SW480 (cell line): ENCODE results near the gene GPRC5C.
"Not testable (repeated sequence)": the region's sequence is repeated elsewhere in the genome, so short reads cannot be mapped to it uniquely, and the experiment has no call there.

Experiments
- DNase-seq: peaks from one replicate; pipeline ENCODE4 v3.0.0-alpha.2; 2016; ENCODE audit warnings: low spot score

The GPRC5C gene

GRCh38 chr17:74405311-74405710, 26.6 kb upstream of the GPRC5C start:
- DNase-seq: not testable (repeated sequence)

- DNase-seq: peak; percentile 19
Measured at GRCh38 chr17:74407384-74407783, 24.5 kb upstream of the GPRC5C start.

DNA sequence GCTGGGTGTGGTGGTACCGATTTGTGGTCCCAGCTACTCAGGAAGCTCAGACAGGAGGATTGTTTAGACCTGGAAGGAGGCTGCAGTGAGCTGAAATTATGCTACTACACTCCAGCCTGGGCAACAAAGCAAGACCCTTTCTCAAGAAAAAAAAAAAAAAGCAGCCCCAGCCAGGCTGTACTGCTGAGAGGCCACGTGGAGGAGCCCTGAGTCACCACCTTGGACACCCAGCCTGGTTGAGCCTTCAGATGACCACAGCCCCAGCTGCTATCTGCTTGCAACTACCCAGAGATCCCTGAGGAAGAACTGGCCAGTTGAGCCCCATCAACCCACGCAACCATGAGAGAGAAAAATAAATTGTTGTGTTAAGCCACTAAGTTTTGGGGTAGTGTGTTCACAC, 23.6 kb upstream of the GPRC5C start:
- DNase-seq: peak; percentile 72

DNA sequence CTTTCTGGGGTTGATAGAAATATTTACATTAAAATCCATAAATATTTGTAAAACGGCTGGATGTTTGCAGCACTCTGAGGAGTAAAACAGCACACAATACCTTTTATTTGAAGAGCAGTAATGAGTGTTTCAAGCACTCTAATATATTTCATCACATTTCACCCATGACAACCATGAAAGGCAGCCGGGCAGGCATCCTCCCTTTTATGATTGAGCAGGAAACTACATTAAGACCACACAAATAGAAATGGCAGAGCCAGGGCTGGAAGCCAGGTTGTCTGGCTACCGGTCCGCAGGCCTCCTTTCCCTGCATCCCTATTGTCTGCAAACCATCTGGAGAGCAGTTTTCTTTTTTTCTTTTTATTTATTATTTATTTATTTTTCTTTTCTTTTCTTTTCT, 23.1 kb upstream of the GPRC5C start:
- no peak for DNase-seq

GRCh38 chr17:74410001-74410443, 21.9 kb upstream of the GPRC5C start:
- peak; percentile 50 for DNase-seq

- no peak for DNase-seq
Measured at GRCh38 chr17:74412581-74412980, 19.3 kb upstream of the GPRC5C start.

DNA sequence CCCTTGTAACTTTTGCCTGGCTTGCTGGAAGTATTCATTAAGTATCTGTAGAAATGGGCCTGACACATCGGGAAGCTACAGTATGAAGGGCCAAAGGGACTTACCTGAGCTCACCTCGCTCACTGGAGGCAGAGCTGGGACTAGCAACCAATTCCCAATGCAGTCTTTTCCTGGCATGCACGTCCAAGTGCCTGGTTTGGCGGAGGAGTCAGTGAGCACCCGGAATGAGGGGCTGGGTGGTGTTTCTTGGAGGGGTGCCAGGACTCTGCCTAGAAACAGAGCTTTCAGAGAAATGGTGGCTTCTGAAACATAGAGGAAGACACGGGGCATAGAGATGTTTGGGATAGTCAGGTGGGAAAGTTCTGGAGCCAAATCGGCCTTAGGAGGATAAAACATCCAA, 18.4 kb upstream of the GPRC5C start:
- no peak for DNase-seq

- no peak for DNase-seq
Measured at GRCh38 chr17:74414510-74414909, 17.4 kb upstream of the GPRC5C start.

DNA sequence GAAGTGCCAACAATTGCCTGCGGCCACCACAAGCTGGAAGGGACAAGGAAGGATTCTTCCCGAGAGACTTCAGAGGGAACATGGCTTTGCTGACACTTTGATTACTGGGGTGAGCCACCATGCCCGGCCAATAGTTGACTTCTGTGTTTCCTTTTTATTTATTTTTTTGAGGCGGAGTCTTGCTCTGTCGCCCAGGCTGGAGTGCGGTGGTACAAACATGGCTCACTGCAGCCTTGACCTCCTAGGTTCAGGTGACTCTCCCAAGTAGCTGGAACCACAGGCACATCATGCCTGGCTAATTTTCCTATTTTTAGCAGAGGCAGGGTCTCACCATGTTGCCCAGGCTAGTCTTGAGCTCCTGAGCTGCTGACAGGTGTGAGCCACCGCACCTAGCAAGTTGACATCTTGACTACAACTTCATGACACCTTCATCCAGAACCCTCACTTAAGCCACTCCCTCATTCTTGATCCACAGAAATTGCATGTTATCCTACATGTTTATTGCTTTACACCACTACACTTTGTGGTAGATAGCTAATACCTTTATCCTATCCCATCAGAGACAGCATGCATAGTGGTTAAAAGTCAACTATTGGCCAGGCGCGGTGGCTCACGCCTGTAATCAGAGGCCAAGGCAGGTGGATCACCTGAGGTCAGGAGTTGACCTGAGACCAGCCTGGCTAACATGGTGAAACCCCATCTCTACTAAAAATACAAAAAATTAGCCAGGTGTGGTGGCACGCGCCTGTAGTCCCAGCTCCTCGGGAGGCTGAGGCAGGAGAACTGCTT, 16.1 kb upstream of the GPRC5C start:
- DNase-seq: peak; percentile 46

DNA sequence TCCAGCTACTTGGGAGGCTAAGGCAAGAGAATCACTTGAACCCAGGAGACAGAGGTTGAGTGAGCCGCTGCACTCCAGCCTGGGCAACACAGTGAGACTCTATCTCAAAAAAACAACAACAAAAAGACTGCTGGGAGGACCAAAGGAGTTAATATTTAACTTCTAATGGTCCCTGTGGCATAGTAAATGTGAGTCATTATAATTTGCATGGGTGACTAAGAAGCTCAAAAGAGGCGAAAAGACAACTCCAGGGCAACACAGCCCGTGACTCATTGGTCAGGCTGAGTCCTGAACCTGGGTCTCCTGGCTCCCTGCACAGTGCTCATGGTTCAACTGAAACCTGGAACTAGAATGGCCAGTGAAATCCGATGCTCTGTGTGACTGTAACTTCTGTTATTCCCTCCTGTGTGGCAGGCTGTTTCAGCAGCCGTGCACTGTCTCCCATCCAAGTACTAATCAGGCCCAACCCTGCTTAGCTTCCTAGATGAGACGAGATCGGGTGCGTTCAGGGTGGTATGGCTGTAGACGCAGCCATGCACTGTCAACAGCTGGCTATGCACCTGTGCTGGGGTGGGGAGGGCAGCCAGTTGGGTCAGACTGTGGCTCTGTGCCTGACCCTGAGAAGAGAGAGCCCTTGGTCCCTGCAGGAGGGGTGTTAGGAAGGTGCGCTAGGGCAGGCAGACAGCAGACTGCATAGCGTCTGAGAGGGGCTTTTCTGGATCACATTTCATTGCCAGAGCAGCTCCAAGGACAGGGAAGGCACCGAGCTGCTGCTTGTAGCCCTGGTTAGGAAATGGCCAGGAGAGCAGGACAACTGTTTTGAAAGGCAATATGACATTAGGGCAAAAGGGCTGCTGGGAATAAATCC, 14.5 kb upstream of the GPRC5C start:
- peak; percentile 93 for DNase-seq

DNA sequence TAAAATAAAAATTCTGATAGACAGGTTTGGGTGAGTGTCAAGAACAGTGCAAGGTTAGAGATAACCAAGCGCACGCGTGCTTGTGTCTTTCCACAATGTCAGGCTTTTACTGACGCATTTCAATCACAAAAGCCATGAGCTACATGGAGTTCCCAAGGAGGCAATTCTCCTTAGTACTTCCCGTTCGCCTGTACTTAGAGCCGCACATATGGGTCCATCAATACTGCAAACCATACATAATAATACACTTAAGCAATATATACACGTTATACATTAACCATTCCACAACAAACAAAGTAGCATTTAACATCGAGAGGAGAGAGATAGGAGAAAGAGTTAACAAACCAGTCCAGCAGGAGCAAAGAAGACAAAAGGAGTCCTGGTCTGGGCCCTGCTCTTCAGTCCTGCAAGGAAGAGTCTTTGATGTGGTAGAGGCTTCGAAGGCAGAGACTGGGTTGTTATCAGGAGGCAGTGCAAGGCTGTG, 11.9 kb upstream of the GPRC5C start:
- DNase-seq: peak; percentile 64

- DNase-seq: no peak
Measured at GRCh38 chr17:74424117-74424516, 7.8 kb upstream of the GPRC5C start.

DNA sequence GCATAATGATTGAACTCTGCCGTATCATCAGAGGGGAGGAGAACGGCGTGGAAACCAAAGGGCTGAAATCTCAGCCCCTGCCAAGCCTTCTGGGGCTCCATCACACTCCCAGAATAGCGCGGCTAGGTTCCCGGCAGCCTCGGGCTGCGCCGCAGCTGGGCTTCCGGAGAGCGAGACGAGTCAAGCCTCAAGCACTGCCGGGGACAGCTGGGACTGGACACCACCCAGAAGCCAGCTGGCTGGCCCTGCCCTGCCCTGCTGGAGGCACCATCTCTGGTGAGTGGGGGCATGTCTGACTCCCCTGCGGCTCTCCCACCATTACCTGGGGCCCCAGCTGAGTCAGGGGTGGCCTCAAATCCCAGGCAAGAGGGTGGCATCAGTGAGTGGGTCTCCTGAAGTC, 7.2 kb upstream of the GPRC5C start:
- DNase-seq: no peak

DNA sequence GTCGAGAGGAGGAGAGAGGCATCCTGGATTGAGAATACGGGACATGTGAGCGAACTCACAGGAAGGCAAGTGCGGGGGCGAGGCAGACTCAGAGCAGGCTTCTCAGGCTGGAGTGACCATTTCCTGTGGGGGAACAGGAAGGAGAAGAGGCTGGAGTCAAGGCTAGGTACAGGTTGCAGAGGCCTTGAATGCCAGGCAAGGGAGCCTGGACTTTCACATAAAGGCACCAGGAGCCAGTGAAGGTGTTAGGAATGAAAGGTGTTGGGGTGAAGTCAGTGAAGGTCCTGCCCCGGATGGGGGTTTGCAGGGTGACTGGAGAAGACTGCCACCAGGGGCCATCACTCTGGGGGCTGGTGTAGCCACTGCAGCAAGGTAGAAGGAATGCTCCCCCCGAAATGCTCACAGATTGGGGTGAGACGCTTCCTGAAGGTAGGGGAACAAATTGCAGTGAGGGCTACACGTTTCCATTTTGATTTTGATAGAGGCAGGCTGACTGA, 5.3 kb upstream of the GPRC5C start:
- peak; percentile 35 for DNase-seq

DNA sequence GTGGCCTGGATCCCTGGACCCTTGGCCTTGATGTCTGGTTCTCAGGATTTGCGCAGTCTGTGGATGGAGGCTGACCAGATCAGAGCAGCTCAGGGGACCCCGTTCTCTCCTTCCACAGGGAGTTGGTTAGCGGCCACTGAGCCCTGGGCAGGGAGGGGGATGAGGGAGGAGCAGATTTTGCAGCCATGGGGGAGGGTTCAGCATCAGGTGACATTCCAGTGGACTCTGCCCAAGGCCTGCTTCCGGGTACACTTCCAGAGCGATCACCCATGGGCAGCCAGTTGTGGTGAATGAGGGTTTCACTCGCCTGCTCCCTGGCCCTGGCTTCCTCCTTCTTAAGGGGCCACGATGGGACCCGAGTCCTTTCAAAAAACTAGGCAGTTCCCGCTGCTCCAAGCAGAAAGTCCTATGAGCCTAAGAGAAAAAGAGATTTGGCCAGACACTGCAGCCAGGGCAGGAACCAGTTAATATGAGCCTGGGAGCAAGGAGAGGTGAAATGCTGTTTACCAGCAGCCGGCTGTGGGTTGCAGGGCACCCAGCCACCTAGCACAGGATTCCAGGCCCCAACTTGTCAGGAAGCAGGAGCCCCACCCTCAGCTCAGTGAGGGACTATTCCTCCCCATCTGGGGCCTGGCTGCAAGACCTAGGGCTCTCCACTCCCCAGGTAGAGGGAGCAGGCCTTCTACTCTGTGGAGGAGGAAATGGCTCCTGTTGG, 4.7 kb upstream of the GPRC5C start:
- peak; percentile 83 for DNase-seq

DNA sequence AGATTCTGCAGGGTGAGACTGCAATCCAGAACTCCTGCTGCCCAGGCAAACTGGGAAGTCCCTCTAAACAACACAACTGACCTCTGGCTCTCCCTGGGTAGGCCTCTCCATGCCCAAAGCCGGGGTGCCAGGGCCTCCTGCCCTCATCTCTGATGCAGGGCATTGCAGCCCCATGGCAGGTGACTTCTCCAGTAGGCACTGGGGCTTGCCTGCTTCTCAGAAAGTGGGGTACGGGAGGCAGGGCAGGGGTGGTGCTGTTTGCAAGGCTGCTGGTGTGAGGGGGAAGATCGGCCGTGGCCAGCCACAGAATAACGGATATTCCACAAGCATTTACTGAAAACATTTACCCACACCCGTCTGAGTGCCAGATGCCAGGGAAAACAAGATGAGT, 4.1 kb upstream of the GPRC5C start:
- DNase-seq: no peak

DNA sequence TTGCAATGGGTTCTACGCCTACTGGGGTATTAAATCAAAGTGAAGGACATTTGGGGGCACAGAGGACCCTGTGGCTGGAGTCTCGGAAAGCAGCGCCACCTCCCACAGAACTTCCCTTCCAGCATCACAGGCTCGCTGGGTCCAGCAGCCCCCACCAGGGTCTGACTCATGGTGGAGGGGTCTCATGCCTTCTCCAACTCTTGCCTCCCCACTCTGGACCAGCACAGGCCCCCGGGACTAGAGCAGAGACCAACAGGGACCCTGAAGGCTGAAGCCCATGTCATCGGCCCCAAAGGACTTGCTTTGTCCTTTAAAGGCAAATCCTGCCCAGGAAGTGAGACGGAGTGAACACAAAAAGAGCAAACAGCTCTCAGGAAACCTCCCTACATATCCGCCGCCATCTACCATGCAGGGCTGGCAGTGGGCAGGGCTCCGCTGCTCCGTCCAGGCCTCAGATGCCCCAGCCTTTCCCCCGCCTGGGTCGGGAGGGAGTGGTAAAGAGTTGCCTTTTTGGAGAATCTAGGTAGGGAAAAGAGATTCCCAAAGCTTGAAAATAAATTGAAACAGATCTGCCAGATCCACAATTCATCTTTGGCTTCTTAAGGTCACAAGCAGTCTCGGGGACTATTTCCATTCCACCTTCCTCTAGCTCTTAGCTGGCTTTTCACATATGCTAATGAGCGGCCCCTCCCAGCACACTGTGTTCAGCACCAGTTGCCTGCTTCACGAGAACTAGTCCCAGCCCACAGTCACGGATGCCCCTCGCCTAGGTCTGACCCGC, 2.1 kb upstream of the GPRC5C start:
- DNase-seq: peak; percentile 63

DNA sequence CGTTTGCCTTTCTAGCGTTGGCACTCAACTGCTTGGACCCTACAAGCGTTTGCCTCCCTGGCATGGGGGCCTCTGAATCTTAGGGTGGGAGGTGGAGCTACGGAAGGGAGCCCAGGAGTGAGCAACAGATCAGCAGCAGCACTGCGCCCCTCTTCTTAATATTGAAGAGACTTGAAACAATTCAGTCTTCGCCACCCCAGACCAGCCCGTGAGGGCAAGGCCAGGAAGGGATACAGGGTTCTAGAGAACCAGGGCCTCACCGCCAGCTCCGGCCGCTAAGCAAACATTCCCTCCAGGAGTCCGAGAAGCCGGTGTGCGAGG, 1.5 kb upstream of the GPRC5C start:
- DNase-seq: no peak

DNA sequence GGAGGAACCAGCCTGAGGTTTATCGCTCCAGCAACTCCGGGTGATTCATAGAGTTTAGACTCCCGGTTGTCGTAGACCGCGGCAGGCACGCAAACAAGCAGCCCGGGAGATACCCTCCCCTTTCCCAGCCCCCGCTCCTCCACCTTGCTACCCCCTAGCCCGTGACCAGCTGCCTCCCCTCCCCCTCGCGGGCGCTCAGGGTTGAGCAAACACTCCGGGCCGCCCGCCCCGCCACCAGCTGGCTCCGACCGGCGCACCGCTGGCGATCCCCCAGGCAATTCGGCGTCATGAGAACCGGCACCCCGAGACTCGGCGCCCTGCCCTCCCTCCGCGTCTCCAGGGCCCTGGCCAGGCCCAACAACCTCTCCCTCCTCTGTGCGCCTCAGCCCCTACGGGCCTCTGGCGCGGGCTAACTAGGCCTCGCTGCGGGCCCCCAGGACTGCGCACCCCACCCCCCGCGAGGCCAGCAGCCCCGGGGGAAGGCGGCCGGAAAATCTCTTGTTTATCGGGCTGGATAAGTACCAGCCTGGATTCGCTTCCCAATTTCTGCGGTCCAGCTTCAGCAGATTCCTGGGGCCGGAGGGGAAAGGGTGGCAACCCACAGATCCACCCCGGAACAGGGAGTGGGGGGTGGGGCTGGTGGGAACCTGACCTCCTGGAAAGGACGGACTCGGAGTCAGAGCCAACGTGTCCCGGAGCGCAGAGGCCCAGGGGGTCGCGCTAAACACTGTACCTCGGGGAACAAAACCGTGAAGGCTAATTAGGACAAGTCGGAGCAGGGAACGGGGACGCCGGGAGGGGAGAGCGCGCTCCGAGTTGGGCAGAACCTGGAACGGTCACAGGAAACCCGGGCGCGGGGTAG, 951 bp upstream of the GPRC5C start:
- peak; percentile 92 for DNase-seq

DNA sequence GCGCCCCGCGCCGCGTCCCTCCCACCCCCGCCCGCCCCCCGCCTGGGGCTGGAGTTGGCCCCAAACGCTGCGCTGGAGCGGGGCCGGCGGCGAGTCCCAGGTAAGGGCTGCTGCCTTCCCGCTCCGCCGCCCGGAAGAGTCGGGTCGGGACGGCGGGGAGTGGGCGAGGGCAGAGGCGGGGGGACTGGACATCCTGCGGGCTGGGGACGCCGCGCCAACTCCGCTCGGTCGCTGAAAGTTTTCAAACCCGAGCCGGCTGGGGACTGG, 469 bp downstream of the GPRC5C start:
- no peak for DNase-seq
